ENCODE results near the gene TFIP11. TPM values are rescaled to one million over a fixed set of nuclear protein-coding genes. Genes with fewer than 3 reads are reported as not detected.

Gene TFIP11
- total and polyA plus RNA-seq, 10 of the 15 experiments (the other 5 are each of a cell fraction or from before 2014, with no cell fraction given) = 14.2 to 43.3 (median 31.9) TPM

- Histone ChIP-seq H4K20me1 (ENCODE audit: control insufficient read depth, insufficient read depth) (no peaks in the 10 kb centered on the region), H3K4me3 (peak overlapping the region; percentile 90; the same call in 1 of the 2 replicates), H3K27me3 (replicated peaks in 1 of 2; ENCODE audit: control insufficient read depth in 2 of 2, insufficient read depth in 2 of 2, low read length in 1 of 2) (no peaks in the 10 kb centered on the region), H3K79me2 (ENCODE audit: control insufficient read depth, insufficient read depth, low read length) (peaks cover 29% of the 10 kb centered on the region), H3K36me3 (ENCODE audit: control insufficient read depth in 2 of 2, insufficient read depth in 2 of 2, low read length in 1 of 2) (peaks cover 4 to 13% of the 10 kb centered on the region in 2 experiments), H2AFZ (ENCODE audit: control insufficient read depth, low read depth, low read length) (no peak overlapping the region), H3K9ac (ENCODE audit: control insufficient read depth, insufficient read depth, low read length) (no peak overlapping the region), H3K9me3 (replicated peaks; ENCODE audit: control insufficient read depth, insufficient read depth, low read length) (no peaks in the 10 kb centered on the region), H3K27ac (ENCODE audit: control insufficient read depth, insufficient read depth) (no peak overlapping the region), H3K4me1 (ENCODE audit: control insufficient read depth, insufficient read depth, low read length) (no peaks in the 10 kb centered on the region), H3K4me2 (ENCODE audit: control insufficient read depth, insufficient read depth) (peak overlapping the region; percentile 83)
- SMC1A ChIA-PET (ENCODE audit: uncharacterized antibody, unreplicated experiment) = interaction anchor here (1.0 kb wide), 3 partner anchors 11 to 16 kb away, joined by 3 to 5 read pairs (median 4); no protein-coding TSS in a partner anchor
- BruUV-seq (replicated peaks) = no TSS peak
- in situ Hi-C loops (cut with MboI) (no loop called here), intact Hi-C loops (cut with micrococcal nuclease; ENCODE audit: unreplicated experiment) (no loop called here)
- RAD21 ChIA-PET (ENCODE audit: unreplicated experiment) = interaction anchor here (1.2 kb wide), 1 partner anchor 152 kb away, joined by 3 read pairs; no protein-coding TSS in a partner anchor
- TF ChIP-seq E2F8 (IDR thresholded peaks at IDR 0.05; ENCODE audit: low read depth, partially characterized antibody) = no peak
- no peak for TF ChIP-seq NR2C2 (IDR thresholded peaks at IDR 0.05; ENCODE audit: borderline replicate concordance, control insufficient read depth, insufficient read length, low read depth)
- TF ChIP-seq RAD21 (IDR thresholded peaks at IDR 0.05; ENCODE audit: insufficient read depth, low read depth, low read length) = no peak
- TF ChIP-seq SMAD1 (IDR thresholded peaks at IDR 0.05; ENCODE audit: low read depth, partially characterized antibody) = no peak
- TF ChIP-seq NFIC (IDR thresholded peaks at IDR 0.05; ENCODE audit: low read depth, low read length) = no peak
- no peak for TF ChIP-seq MTA3 (IDR thresholded peaks at IDR 0.05; ENCODE audit: borderline replicate concordance, low read length)
- no peak for TF ChIP-seq CBX5 (IDR thresholded peaks at IDR 0.05; ENCODE audit: low read depth)
- no peak for TF ChIP-seq NRF1 (conservative IDR thresholded peaks at IDR 0.05; ENCODE audit: low read depth, low read length)
- TF ChIP-seq YBX1 (IDR thresholded peaks at IDR 0.05) = no peak
- no peak for TF ChIP-seq RCOR1 (conservative IDR thresholded peaks at IDR 0.05; ENCODE audit: low read depth, low read length)
- TF ChIP-seq, protein P1, sequence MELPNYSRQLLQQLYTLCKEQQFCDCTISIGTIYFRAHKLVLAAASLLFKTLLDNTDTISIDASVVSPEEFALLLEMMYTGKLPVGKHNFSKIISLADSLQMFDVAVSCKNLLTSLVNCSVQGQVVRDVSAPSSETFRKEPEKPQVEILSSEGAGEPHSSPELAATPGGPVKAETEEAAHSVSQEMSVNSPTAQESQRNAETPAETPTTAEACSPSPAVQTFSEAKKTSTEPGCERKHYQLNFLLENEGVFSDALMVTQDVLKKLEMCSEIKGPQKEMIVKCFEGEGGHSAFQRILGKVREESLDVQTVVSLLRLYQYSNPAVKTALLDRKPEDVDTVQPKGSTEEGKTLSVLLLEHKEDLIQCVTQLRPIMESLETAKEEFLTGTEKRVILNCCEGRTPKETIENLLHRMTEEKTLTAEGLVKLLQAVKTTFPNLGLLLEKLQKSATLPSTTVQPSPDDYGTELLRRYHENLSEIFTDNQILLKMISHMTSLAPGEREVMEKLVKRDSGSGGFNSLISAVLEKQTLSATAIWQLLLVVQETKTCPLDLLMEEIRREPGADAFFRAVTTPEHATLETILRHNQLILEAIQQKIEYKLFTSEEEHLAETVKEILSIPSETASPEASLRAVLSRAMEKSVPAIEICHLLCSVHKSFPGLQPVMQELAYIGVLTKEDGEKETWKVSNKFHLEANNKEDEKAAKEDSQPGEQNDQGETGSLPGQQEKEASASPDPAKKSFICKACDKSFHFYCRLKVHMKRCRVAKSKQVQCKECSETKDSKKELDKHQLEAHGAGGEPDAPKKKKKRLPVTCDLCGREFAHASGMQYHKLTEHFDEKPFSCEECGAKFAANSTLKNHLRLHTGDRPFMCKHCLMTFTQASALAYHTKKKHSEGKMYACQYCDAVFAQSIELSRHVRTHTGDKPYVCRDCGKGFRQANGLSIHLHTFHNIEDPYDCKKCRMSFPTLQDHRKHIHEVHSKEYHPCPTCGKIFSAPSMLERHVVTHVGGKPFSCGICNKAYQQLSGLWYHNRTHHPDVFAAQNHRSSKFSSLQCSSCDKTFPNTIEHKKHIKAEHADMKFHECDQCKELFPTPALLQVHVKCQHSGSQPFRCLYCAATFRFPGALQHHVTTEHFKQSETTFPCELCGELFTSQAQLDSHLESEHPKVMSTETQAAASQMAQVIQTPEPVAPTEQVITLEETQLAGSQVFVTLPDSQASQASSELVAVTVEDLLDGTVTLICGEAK (IDR thresholded peaks at IDR 0.05; ENCODE audit: borderline replicate concordance) = no peak
- TF ChIP-seq ZNF207 (IDR thresholded peaks at IDR 0.05; ENCODE audit: borderline replicate concordance) = no peak
- no peak for TF ChIP-seq SREBF1 (IDR thresholded peaks at IDR 0.05; ENCODE audit: low read length)
- TF ChIP-seq TCF3 (IDR thresholded peaks at IDR 0.05; ENCODE audit: borderline replicate concordance, insufficient read depth, low read depth, low read length) = no peak
- TF ChIP-seq MTA2 (IDR thresholded peaks at IDR 0.05; ENCODE audit: low read depth) = no peak
- POLR2A ChIA-PET = no interaction called here
- WGBS (ENCODE audit: insufficient coverage, insufficient replicate concordance, low lambda C conversion rate, missing lambda C conversion rate) = 91% methylated on average over 1 of the region's 1 CpG
- no peak for ATAC-seq
- CTCF ChIA-PET = interaction anchor here (2.5 kb wide), 1 partner anchor 11 kb away, joined by 16 read pairs; no protein-coding TSS in a partner anchor
- DNase-seq (ENCODE audit: low read depth, low spot score) = no peak
- no peak for FAIRE-seq
Measured at GRCh38 chr22:26513838-26514237, 1.6 kb upstream of the TFIP11 start.

All from GM12878 (cell line).